ENCODE measurements around the gene OAF.

- no peak for TF ChIP-seq REST (IDR thresholded peaks at IDR 0.05; ENCODE audit: unreplicated experiment)
- no peak for TF ChIP-seq JUNB (IDR thresholded peaks at IDR 0.05; ENCODE audit: unreplicated experiment)
- peak in 1 of 2 experiments; percentile 11; a peak in 1 of 4 replicates for TF ChIP-seq CTCF (conservative IDR thresholded peaks at IDR 0.05; ENCODE audit: low read depth in 2 of 2)
These were observed 32.4 kb downstream of the OAF start for GRCh38 chr11:120243221-120243620.

All from GM23338 (cell line).